SH-SY5Y (cell line): Measurements from ENCODE around the gene OR6N1.

Experiments
- GATA2 ChIP-seq: IDR thresholded peaks from 2 replicates; pipeline ENCODE4 v1.6.1; 2011; ENCODE audit warnings: mild to moderate bottlenecking, low read depth, low read length
- GATA3 ChIP-seq: IDR thresholded peaks from 2 replicates; pipeline ENCODE4 v1.6.1; 2011; ENCODE audit warnings: low read depth, mild to moderate bottlenecking, low read length, moderate library complexity

- TF ChIP-seq GATA2 (no peak), GATA3 (no peak)
Observed at GRCh38 chr1:158810311-158810710, 38.3 kb upstream of the OR6N1 start.
